ENCODE measurements around the gene FRG2.
"Not testable (repeated sequence)": the region's sequence is repeated elsewhere in the genome, so short reads cannot be mapped to it uniquely, and the experiment has no call there.

DNA sequence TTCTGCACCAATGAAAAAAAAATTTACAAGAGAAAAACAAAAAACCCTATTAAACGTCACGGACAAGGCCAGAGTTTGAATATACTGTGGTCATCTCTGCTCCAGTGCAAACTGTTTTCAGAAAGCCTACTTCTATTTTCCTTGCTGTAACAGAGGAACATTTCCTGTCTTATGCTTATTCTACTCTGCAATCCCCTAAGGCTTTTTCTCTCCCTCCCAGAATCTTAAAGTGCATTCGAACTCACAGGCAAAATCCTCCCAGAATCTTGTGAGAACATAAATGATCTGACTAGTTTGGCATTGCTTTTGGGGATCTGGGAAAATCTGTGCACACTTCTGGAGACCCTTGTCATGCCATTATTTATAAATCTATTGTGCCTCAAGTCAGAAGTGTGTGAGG, 37.7 kb upstream of the FRG2 start:
- not testable (repeated sequence) for TF ChIP-seq POLR2A (IDR thresholded peaks at IDR 0.05)
- TF ChIP-seq, protein P1, sequence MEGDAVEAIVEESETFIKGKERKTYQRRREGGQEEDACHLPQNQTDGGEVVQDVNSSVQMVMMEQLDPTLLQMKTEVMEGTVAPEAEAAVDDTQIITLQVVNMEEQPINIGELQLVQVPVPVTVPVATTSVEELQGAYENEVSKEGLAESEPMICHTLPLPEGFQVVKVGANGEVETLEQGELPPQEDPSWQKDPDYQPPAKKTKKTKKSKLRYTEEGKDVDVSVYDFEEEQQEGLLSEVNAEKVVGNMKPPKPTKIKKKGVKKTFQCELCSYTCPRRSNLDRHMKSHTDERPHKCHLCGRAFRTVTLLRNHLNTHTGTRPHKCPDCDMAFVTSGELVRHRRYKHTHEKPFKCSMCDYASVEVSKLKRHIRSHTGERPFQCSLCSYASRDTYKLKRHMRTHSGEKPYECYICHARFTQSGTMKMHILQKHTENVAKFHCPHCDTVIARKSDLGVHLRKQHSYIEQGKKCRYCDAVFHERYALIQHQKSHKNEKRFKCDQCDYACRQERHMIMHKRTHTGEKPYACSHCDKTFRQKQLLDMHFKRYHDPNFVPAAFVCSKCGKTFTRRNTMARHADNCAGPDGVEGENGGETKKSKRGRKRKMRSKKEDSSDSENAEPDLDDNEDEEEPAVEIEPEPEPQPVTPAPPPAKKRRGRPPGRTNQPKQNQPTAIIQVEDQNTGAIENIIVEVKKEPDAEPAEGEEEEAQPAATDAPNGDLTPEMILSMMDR (IDR thresholded peaks at IDR 0.05) = not testable (repeated sequence)

All from tibial nerve (tissue), 3 donors.